SKM-1 (cell line): ENCODE results near the gene GRB10.

Experiments
- DNase-seq: peaks from one replicate; lab custom pipeline; 2025; ENCODE audit not compliant: unreplicated experiment; lab: John Stamatoyannopoulos, UW

The GRB10 gene

DNA sequence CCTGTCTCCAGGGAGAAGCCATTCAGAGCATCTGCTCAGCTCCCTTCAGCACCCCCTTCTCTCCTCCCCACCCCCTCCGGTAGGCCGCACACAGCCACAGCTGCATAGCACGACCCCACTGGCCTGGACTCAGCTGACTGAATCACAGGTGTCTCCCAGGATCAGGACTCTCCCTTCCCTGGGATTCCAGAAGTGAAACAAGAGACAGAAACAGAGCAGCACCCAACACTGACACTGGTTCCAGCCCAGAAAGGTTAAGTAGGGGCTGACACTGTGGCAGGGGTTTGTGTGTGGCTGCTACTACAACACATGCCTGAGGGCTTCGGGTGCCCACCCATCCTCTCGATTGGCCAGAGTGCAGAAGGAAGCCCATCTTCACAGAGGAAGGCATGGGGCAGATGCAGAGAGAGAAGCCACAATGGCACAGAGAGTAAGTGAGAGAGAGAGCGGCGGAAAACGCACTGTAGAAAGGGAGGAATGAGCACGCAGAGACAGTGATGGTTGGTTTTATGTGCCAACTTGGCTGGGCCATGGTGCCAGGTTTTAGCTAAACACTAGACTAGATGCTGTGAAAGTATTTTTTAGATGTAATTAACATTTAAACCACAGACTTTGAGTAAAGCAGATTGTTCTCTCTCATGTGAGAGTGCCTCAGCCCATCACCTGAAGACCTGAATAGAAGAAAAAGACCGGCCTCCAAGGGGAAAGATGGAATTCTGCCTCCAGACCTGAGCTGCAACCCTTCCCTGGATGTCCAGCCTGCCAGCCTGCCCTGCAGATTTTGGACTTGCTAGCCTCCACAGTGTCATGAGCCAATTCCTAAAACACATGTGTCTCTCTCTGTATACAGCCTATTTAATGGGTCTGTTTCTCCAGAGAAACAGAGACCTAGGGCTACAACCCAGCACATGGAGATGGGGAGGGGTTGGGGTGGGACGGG lies 107.5 kb downstream of the GRB10 start:
- DNase-seq: no peak

DNA sequence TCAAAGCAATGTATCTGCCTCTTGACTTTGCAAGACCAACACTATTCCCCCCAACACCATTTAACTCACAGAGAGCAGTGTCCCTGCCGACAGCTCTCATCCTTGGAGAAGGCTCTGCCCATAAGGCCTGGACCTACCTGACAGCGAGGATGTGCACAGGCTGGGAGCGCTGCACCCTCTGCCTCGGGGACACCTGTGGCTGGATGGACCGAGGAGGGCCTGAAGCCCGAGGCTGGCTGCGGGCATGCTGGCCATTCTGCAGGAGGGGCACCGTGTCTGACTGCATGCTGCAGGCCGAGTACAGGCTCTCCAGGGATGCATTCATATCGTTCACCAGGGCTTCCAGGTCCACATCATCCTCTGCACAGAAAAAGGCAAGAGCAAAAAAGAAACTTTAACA lies 108.4 kb downstream of the GRB10 start:
- DNase-seq: no peak

DNA sequence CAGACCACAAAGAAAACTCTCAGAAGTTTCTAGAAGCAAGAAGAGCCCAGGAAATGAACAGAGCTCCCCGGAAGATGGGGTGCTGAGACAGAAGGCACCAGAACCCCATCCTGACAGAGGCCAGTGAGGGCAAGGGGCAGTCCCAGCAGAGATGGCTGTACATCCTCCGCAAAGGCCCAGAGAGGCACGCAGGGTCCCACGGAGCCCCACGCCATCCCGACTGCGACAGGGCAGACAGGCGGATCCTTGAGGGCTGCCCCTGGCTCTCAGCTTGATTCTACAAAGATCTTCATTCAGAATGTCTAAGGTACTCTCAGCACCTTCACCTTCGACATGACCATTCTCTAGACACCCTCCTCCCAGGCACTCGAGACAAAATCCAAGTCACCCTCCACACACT lies 109.6 kb downstream of the GRB10 start:
- DNase-seq: no peak

GRCh38 chr7:50672045-50672444 lies 110.7 kb downstream of the GRB10 start:
- no peak for DNase-seq

DNA sequence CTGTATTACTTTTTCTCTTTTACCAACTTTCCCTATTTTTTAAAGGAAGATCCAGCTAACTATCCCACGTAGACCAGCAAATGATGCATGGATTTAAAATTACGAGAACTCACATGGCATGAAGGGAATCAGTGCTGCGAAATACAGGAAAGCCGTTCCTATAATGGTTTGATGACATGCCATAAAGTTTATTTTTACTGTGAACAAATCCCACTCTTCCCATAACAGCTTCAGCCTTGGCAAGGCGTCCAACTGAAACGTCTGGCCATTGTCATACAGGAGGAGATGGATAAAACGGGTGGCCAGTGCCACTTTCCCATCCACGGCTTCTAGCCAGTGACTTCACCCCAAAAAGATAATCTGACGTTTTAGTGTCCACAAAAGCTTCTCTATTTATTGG lies 111.3 kb downstream of the GRB10 start:
- no peak for DNase-seq

DNA sequence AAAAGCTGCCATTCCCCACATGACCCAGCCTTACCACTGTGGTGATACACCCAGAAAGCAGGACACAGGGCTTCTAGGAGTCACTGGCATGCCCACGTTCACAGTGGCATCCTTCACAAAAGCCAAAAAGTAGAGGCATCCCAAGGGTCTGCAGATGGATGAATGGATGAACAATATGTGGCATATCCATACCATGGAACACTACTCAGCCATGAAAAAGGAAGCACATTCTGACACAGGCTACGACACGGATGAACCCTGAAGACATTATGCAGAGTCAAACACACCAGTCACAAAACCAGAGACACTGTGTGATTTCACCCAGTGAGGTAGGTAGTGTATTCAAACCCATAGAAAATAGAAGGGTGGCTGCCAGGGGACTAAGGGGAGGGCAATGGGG lies 112.8 kb downstream of the GRB10 start:
- DNase-seq: no peak

GRCh38 chr7:50667789-50668226 lies 114.9 kb downstream of the GRB10 start:
- DNase-seq: no peak

DNA sequence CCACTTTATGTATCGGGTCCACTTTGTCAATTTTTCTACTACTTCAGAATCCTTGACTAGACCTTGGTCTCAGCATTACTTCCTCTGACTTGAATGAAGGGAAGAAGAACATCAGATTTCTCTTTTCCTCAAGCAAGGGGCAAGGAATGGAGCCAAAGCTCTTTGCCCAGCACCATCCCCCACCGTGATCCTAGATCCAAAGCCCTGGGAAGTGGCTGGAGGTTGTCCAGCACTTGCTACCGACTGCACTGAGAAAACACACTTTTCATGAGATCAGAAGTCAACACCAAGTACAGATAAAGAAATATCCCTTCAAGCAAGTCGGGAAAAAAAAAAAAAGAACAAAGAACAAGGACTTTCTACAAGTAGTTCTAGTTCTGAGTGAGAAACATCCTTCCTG lies 115.4 kb downstream of the GRB10 start:
- no peak for DNase-seq

DNA sequence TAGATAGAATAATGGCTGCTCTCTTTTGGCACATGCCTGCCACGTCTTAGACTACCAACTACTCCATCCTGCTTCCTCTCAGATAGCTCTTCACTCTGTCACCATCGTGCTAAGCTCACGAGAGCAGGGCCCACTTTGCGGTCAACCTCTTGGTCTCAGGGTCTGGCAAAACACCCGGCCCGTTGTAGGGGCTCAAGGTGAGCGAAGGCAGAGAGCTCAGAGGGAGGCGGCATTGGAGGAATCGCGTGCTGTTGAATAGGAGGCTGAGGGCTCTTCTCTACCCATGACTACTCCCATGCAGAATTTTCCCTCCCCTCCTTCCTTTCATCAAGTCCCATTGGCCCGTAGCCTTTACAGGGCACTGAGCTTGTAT lies 116.6 kb downstream of the GRB10 start:
- no peak for DNase-seq

DNA sequence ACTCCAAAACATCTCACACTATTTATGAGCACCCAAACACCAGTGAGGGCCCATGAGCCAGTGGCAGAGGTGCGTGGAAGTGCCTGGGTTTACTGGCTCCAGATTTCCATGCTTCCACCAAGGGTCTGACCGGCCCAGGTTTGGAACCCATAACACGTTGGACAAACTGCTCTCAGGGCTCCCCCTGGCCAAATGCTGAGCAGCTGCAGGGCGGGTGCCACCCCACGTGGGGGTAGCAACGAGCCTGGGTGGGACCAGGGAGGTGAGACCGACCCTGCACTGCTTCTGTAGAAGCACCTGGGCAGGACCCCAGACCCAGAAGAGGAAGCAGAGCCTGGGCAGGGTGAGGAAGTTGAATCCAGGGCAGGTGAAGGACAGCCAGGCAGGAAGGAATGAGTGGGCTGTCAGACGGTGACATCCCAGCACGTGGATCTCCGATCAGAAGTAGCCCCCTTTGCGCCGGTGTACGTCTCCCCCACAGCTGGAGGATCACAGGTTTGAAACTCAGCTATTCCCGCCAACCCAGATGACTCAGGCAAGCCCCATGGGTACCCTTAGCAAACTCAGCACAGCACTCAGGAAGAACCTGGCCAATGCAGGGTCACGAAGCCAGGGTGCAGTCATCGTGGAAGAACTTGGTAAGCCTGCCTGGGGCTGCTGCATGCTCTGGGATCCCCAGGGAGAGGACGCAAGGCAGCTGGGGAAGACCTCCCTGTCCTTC lies 117.1 kb downstream of the GRB10 start:
- DNase-seq: no peak

- no peak for DNase-seq
These were observed 117.8 kb downstream of the GRB10 start for GRCh38 chr7:50664937-50665336.

DNA sequence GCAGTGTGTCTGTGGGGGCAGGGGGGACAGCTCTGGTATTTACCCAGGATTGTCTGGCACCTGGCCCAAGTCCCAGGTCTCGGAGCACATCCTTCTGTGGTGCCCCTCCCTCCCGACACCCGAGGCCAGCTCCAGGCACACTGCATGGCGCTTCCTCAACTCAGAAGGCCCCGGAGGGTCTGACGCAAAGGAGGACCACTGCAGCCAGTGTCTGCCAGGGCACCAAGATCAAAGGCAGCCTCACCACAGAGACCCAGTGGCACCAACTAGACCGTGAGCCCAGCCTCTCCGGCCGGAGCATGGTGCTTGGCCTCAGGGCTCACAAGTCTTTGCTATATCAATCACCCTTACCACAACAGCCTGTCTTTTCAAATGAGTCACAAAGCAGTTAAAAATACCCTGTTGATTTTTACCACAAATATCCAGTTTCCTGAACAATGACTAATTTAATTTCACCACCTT lies 118.2 kb downstream of the GRB10 start:
- no peak for DNase-seq

DNA sequence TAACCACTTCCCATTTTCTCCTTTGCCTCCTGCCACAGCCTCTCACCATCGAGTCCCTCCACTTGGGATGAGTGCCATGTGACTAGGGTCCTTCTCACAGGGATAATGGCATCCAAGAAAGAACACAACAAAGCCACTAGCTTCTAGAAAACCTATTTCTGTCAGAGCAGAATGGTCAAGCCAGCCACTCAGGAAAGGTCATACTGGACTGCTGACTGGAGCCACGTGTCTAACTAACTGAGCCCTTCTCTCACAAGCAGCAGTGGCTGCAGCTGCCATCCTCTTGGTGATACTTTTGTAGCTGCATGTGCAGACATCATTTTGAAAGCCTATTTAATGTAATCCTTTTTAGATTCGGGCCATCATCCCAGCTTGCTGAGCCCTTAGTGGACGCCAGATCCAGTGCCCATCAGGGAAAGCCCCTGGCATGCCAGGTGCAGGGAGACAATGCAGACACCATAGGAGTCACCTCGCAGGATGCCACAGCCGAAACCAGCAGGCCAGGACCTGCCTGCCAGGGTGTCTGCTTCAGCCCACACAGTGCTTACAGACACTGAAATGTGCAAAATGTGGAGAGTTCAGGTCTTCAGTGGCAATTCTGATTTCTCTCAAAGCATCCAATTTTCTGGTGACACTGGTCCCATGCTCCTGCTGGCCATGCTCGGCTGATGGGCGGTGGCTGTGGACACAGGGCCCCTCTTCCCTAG lies 119.1 kb downstream of the GRB10 start:
- DNase-seq: no peak

GRCh38 chr7:50662996-50663395 lies 119.7 kb downstream of the GRB10 start:
- DNase-seq: no peak

GRCh38 chr7:50662041-50662694 lies 120.5 kb downstream of the GRB10 start:
- no peak for DNase-seq

- no peak for DNase-seq
These were observed 121.2 kb downstream of the GRB10 start for GRCh38 chr7:50661345-50662040.

GRCh38 chr7:50660830-50661175 lies 121.9 kb downstream of the GRB10 start:
- no peak for DNase-seq

DNA sequence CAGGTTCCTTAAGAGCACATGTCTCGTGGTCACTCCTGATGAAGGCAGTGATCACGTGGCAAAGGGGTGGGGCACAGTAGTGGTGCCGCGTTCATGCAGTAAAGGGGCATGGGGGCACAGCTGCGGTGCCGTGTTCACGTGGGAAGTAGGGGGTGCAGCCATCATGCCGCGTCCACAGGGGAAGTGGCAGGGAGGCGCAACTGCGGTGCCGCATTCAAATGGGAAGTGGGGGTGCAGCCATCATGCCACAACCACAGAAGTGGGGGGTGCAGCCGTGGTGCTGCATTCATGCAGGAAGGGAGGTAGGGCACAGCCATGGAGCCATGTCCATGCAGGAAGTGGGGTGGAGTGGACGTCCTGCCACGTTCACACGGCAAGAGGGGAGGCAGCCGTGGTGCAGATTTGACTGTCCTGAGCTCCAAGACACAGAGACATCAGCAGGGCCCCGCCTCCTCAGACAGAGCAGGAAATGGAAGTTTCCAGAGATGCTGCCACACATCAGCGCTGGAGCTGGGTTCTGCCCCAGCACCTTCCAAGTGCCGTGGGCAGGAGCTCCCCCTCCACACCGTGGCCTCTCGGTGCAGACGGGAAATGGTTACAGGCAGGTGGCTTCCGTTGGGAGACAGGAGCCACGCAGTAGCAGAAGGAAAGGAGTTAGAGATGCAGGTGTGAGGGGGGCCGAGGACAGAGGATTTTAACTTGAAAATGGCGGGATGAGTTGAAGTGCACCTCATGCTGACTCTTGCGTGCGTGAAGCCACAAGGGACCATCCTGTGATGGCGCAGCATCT lies 122.5 kb downstream of the GRB10 start:
- DNase-seq: no peak

DNA sequence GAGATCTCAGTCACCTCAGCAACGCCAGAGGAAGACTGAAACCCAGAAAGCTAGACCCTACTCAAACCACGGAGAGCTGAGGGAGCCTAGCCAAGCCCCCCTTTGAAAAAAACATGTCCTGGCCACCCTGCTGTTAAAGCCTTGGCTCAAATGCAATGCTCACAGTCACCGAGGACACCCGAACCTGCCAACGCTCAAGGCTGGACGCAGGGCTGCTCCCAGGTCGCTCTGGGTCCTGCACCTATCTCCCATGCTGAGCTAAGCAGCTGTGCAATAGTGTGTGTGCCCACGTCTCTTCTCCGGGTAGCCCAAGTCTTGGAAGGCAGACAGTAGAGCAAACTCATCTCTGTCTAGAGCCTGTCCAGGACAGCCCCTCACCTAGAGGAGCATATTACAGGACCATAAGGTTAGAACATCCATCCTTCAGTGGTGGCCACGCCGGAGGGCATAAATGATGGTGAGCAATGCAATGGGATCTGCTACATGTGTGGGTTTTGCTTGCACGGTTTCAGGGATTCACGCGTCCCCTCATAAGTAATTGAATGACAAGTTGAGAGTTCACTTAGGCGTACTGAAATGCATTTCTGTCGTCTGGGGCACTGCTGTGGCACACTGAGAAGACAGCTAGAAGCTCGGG lies 123.2 kb downstream of the GRB10 start:
- DNase-seq: no peak
